ENCODE measurements around the gene OR2T33. TPM values are rescaled to one million over a fixed set of nuclear protein-coding genes. Genes with fewer than 3 reads are reported as not detected.

Gene OR2T33
- total and polyA plus RNA-seq, 2 experiments from 2014 or later = 0.28 to 0.32 TPM

DNA sequence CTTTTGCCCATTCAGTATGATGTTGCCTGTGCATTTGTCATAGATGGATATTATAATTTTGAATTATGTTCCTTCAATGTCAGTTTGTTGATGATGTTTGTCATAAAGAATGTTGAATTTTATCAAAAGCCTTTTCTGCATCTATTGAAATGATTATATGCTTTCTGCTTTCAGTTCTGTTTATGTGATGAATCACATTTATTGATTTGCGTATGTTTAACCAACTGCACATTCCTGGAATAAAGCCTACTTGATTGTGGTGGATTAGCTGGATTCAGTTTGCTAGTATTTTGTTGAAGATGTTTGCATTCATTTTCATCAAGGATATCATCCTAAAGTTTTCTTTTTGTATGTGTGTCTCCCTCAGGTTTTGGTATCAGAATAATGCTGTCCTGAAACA lies 52.2 kb downstream of the OR2T33 start:
- Mint-ChIP-seq H3K9me3 (peaks cover 87% of the 10 kb centered on the region), H3K4me3 (no peak overlapping the region), H3K36me3 (ENCODE audit: low read depth) (peaks cover 20% of the 10 kb centered on the region), H3K27ac (no peak overlapping the region), H3K4me1 (no peaks in the 10 kb centered on the region), H3K27me3 (ENCODE audit: insufficient read depth, low read depth, poor library complexity) (peaks cover 2% of the 10 kb centered on the region)
- H3K9me2 ChIP-seq (ENCODE audit: insufficient read depth) = no peaks in the 10 kb centered on the region
- no peaks in the 10 kb centered on the region for H4K20me1 ChIP-seq (replicated peaks; ENCODE audit: insufficient read depth)
- no peak overlapping the region for H3K27ac ChIP-seq (ENCODE audit: low read depth)
- TF ChIP-seq EZH2 (IDR thresholded peaks at IDR 0.05; ENCODE audit: low read depth, unreplicated experiment) = no peak
- TF ChIP-seq REST (IDR thresholded peaks at IDR 0.05; ENCODE audit: unreplicated experiment) = no peak
- TF ChIP-seq STAT1 (IDR thresholded peaks at IDR 0.05; ENCODE audit: unreplicated experiment) = no peak
- no peak for TF ChIP-seq POLR2AphosphoS5 (IDR thresholded peaks at IDR 0.05; ENCODE audit: low read depth)
- no peak for TF ChIP-seq ETS1 (IDR thresholded peaks at IDR 0.05)
- no peak for TF ChIP-seq NANOG (IDR thresholded peaks at IDR 0.05; ENCODE audit: borderline replicate concordance)
- no peak for TF ChIP-seq EZH2phosphoT487 (IDR thresholded peaks at IDR 0.05; ENCODE audit: unreplicated experiment)
- no peak for TF ChIP-seq CREB1 (CRISPR knock-in tag; IDR thresholded peaks at IDR 0.05; ENCODE audit: low read depth)
- TF ChIP-seq ZNF114 (CRISPR knock-in tag; IDR thresholded peaks at IDR 0.05) = no peak
- no peak for TF ChIP-seq JUNB (IDR thresholded peaks at IDR 0.05; ENCODE audit: unreplicated experiment)
- TF ChIP-seq, protein P1, sequence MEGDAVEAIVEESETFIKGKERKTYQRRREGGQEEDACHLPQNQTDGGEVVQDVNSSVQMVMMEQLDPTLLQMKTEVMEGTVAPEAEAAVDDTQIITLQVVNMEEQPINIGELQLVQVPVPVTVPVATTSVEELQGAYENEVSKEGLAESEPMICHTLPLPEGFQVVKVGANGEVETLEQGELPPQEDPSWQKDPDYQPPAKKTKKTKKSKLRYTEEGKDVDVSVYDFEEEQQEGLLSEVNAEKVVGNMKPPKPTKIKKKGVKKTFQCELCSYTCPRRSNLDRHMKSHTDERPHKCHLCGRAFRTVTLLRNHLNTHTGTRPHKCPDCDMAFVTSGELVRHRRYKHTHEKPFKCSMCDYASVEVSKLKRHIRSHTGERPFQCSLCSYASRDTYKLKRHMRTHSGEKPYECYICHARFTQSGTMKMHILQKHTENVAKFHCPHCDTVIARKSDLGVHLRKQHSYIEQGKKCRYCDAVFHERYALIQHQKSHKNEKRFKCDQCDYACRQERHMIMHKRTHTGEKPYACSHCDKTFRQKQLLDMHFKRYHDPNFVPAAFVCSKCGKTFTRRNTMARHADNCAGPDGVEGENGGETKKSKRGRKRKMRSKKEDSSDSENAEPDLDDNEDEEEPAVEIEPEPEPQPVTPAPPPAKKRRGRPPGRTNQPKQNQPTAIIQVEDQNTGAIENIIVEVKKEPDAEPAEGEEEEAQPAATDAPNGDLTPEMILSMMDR (conservative IDR thresholded peaks at IDR 0.05; ENCODE audit: low read depth in 2 of 2) = no peak
- TF ChIP-seq ZNF331 (CRISPR knock-in tag; IDR thresholded peaks at IDR 0.05; ENCODE audit: low read depth) = no peak
- TF ChIP-seq, protein P2, sequence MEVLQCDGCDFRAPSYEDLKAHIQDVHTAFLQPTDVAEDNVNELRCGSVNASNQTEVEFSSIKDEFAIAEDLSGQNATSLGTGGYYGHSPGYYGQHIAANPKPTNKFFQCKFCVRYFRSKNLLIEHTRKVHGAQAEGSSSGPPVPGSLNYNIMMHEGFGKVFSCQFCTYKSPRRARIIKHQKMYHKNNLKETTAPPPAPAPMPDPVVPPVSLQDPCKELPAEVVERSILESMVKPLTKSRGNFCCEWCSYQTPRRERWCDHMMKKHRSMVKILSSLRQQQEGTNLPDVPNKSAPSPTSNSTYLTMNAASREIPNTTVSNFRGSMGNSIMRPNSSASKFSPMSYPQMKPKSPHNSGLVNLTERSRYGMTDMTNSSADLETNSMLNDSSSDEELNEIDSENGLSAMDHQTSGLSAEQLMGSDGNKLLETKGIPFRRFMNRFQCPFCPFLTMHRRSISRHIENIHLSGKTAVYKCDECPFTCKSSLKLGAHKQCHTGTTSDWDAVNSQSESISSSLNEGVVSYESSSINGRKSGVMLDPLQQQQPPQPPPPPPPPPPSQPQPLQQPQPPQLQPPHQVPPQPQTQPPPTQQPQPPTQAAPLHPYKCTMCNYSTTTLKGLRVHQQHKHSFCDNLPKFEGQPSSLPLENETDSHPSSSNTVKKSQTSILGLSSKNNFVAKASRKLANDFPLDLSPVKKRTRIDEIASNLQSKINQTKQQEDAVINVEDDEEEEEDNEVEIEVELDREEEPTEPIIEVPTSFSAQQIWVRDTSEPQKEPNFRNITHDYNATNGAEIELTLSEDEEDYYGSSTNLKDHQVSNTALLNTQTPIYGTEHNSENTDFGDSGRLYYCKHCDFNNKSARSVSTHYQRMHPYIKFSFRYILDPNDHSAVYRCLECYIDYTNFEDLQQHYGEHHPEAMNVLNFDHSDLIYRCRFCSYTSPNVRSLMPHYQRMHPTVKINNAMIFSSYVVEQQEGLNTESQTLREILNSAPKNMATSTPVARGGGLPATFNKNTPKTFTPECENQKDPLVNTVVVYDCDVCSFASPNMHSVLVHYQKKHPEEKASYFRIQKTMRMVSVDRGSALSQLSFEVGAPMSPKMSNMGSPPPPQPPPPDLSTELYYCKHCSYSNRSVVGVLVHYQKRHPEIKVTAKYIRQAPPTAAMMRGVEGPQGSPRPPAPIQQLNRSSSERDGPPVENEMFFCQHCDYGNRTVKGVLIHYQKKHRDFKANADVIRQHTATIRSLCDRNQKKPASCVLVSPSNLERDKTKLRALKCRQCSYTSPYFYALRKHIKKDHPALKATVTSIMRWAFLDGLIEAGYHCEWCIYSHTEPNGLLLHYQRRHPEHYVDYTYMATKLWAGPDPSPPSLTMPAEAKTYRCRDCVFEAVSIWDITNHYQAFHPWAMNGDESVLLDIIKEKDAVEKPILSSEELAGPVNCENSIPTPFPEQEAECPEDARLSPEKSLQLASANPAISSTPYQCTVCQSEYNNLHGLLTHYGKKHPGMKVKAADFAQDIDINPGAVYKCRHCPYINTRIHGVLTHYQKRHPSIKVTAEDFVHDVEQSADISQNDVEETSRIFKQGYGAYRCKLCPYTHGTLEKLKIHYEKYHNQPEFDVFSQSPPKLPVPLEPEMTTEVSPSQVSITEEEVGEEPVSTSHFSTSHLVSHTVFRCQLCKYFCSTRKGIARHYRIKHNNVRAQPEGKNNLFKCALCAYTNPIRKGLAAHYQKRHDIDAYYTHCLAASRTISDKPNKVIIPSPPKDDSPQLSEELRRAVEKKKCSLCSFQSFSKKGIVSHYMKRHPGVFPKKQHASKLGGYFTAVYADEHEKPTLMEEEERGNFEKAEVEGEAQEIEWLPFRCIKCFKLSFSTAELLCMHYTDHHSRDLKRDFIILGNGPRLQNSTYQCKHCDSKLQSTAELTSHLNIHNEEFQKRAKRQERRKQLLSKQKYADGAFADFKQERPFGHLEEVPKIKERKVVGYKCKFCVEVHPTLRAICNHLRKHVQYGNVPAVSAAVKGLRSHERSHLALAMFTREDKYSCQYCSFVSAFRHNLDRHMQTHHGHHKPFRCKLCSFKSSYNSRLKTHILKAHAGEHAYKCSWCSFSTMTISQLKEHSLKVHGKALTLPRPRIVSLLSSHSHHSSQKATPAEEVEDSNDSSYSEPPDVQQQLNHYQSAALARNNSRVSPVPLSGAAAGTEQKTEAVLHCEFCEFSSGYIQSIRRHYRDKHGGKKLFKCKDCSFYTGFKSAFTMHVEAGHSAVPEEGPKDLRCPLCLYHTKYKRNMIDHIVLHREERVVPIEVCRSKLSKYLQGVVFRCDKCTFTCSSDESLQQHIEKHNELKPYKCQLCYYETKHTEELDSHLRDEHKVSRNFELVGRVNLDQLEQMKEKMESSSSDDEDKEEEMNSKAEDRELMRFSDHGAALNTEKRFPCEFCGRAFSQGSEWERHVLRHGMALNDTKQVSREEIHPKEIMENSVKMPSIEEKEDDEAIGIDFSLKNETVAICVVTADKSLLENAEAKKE (CRISPR knock-in tag; IDR thresholded peaks at IDR 0.05) = no peak
- H3K36me3 ChIP-seq (ENCODE audit: insufficient read depth) = no peaks in the 10 kb centered on the region; the same call in 1 of the 2 replicates
- no peaks in the 10 kb centered on the region for H3K79me2 ChIP-seq (replicated peaks; ENCODE audit: insufficient read depth)
- no peaks in the 10 kb centered on the region for H3K27me3 ChIP-seq (ENCODE audit: insufficient read depth)
- H2AFZ ChIP-seq = no peak overlapping the region
- no peak for ATAC-seq
- no peaks in the 10 kb centered on the region for H3K4me1 ChIP-seq (ENCODE audit: insufficient read depth)
- H3K4me3 ChIP-seq = no peak overlapping the region
- H3F3A ChIP-seq (replicated peaks; ENCODE audit: low read depth) = no peaks in the 10 kb centered on the region
- H3K4me2 ChIP-seq = no peak overlapping the region
- no peak for DNase-seq (ENCODE audit: low spot score)
